NCI-H526 (cell line): Measurements from ENCODE around the gene ZNF219.
"Not testable (repeated sequence)": the region's sequence is repeated elsewhere in the genome, so short reads cannot be mapped to it uniquely, and the experiment has no call there.

Experiments used
- DNase-seq, 2 experiments: peaks; one replicate each; lab custom pipeline; 2025; lab: John Stamatoyannopoulos, UW

Gene ZNF219

GRCh38 chr14:21043974-21044618 is 54.4 kb downstream of the ZNF219 start:
- no peak for DNase-seq

- DNase-seq, result no peak
Observed at GRCh38 chr14:21043387-21043973, 55.0 kb downstream of the ZNF219 start.

- no peak for DNase-seq
Observed at GRCh38 chr14:21042918-21043317, 55.5 kb downstream of the ZNF219 start.

GRCh38 chr14:21041676-21042433 is 56.6 kb downstream of the ZNF219 start, which contains the start of gene RNASE7:
Gene RNASE7 (plus strand): TSS chr14:21042362. CDS start chr14:21042993, 631 bp downstream.
- no peak for DNase-seq

GRCh38 chr14:21040941-21041340 is 57.5 kb downstream of the ZNF219 start:
- not testable (repeated sequence) for DNase-seq

DNA sequence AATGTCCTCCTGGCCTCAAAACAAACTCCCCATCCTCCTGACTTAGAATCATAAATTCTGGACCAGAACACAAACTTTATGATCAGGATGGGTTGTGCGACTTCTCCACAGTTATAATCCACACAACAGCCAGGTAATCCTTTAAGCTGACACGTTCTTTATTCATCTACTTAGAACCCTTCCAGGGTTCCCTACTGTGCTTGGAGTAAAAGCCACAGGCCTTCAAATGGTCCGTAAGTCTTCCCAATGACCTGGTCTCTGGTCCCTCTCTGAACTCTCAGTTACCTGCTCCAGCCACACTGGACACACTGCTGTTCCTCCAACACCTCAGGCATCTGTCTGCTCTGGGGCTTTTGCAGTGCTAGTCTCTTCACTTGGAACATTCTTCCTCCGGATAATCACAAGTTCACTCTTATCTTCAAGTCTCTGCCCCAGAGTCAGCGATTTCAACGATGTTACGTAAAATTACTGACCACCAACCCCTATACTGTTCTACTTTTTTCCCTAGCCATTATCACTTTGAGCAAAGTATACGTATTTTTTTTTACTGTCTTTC is 58.0 kb downstream of the ZNF219 start:
- no peak for DNase-seq
